HTERT RPE-1 (cell line): Measurements from ENCODE around the gene BCAR1.
"Not testable (repeated sequence)": the region's sequence is repeated elsewhere in the genome, so short reads cannot be mapped to it uniquely, and the experiment has no call there.

Experiments
- in situ Hi-C: fragments of 300-500 bp; cut with MboI; formaldehyde crosslinking; loops from 4 replicates; pipeline ENCODE4 v1.14.3; 2020; ENCODE audit warnings: low sequenced_read_pairs

Gene BCAR1

DNA sequence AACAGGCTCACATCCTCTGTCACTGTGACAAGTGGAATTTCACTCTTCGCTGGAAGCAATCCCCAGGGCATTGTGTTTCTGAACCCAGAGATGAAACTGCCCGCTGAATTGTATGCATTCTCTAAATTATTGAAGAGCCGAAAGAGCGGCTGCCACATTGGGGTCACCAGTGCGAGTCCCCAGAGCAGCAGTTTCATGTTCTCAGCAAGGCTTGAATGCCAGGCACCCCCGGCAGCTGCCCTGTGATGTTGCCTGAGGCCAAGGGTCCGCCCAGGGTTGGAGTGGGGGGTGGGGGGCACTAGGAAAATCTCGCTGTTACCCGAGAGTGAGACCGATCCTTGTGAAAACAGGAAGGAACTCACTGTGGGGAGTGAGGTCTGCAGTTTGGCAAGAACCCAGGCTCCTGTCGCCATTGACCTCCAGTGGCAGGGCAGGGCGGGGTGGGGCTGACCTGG is 20.7 kb upstream of the BCAR1 start:
- in situ Hi-C loops, result no loop called here

DNA sequence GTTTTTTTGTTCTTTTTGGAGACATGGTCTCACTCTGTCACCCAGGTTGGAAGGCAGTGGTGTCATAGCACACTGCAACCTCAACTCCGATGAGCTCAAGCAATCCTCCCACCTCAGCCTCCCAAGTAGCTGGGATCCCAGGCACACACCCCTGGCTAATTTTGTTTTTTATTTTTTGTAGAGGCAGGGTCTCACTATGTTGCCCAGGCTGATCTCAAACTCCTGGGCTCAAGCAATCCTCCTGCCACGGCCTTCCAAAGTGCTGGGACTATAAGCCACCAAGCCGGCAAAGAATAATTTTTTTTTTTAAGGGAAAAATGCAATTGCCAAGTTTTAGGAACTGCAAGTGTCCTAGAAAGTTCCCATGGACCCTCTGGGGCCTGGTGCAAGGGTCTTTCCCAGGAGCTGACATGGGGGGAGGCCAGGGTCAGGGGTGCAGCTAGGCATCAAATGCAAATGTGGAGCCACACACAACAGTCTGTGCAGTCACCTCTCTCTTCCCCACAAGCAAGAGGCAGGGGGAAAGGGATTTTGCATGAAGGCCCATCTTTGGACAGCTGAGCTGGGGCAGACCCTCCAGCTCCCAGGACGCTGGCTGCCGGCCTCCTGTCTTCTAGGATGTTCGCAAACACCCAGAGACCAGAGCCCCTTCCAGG is 20.1 kb upstream of the BCAR1 start:
- in situ Hi-C loops, result no loop called here

DNA sequence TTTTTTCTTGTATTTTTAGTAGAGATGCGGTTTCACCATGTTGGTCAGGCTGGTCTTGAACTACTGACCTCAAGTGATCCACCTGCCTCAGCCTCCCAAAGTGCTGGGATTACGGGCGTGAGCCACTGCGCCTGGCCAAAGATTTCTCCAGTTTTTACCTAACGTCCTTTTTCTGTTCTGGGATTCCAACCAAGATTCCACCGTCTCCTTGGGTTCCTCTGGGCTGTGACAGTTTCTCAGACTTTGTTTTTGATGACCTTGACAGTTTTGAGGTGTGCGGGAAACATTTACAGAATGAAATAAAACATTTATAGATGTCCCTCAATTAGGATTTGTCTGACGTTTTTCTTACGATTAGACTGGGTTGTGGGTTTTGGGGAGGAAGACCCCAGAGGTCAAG is 17.9 kb upstream of the BCAR1 start:
- in situ Hi-C loops, result not testable (repeated sequence)

DNA sequence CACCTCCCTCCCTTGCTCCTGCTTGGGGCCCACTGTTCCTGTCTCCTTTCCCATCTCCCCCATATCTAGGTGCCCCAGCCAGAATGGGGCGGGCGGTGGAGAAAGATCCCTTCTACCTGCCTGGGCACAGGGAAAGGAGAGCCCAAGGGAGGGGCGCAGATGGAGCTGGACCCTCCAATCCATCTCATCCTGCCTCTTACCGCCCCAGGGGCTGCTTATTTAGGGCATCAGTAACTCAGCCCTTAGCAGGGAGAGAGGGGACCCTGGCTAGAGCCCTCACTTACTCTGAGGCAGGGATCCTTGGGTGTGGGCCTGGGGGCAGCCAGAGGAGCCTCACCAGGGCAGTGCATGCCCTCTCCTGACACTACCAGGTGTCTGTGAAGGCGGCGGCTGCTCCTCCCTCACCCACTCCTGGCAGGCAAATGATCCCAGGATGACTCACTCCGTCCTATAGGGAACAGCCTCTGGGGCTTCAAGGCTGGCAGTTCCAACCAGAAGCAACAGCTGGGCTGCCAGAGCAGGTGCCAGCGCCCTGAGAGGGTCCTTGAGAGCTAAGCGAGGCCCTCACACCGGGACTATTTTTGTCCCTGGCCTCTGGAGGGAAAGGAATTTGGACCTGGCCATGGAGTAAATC is 16.3 kb upstream of the BCAR1 start:
- in situ Hi-C loops, result no loop called here

DNA sequence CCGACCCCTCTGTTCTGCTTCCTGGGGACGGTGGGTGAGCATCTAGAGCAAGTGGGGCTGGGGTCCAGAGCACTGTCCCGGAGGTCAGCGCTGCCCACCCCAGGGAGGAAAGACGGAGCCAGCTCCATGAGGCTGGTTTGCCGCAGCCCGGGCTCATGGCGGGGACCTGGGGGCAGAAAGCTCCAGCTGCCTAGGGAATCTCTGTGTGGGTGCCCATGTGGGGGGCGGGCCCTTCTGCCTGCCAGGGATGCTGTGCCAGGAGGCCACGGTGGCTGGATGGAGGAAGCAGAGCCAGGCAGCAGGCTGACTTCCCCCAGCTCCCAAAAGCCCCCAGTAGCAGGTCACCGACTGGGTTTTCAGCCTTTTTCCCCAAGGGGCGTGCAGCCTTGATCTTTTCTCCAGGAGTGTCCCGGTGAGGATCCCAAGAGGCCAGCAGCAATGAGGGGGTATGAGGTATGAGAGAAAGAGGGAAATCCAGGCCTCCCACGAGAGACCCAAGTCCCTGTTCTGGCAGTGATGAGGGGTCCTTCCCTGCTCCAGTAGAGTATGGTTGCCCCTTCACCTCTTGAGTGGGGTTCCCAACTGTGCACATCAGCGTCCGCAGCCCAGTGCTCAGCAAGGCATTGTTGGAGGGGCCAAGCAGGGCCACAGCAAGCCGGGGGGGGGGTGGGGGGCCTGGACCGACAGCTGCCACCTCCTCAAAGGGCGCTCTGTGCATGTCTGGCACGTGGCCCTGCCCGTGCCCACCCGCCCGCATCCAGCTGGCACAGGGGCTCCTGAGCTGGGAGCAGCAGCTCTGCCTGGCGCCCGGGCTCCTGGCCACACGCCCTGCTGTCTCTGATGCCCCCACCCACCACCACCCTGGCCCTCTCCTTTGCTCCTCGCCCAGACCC is 15.6 kb upstream of the BCAR1 start:
- in situ Hi-C loops, result no loop called here

DNA sequence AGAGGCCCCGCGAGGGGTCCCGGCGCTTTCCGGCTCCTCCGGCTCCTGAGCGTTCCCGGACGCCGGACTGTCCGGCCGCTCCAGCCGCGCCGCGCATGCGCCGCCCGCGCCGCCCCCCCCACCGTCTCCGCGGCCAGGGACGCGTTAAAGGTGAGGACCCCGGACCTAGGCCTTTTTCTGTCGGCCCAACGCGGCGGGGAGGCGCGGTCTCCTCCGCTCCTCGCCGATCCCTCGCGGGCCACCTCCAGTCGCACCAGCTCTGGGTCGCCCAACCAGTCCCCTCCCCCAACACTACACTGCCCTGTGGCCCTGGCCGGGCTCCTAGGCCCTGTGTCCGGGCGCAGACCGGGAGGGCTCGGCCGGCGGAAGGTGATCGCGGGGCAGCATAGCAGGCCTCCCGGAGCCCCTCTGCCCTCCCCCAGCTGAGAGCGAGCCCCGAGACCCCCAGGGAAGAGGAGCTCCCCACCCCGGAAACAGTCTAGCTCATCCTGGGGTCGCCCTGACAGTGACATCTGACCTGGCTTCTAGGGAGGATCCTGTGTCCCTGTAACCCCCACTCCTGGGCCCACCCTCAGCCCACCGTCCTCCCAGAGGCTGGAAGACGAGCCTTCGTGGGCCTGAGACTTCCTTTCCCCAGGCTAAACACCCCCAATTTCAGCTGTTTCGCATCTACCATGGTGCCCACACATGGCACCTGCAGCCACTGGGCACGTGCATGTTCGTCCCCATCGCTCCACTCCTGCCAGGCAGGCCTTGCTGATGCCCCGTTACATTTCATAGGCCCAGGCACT is 14.7 kb upstream of the BCAR1 start:
- in situ Hi-C loops, result no loop called here

DNA sequence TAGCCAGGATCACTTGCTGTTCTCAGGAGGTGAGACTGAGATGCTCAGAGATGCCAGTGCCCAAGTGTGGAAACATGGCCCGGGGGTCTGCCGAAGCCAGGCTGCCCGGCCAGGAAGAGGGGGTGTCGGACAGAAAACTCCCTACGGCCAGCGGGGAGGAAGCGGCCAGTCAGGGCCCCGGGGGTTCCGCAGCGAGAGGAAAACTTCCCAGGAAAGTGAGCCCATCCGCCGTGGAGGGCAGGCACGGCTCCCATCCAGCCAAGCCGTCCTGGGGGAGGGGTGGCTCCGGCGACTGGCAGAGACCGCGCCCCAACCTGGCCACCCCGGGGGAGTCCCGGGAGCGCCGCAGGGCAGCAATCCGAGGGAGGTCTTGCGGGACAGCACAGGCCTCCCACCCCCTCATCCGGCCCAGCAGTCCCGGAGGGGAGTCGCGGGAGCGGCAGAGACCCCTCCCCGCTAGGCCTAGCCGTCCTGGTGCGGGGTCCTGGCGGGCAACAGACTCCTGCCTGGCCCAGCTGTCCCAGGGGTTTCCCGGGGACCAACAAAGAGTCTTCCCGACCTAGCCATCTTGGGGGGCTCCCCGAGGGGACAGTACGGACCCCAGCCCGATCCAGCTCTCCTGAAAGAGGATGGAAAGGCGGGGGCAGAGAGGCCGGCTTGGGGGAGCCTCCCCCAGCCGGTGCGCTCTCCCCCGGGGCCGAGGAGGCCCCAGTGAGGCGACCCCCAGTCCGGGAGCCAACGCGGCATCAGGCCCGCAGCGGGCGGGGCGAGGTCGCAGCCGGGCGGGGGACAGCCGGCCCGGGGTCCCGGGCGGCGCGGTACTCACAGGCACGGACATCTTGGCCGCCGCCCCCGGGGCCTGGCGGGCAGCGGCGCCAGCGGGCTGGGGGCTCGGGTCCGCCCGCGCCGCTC is 13.8 kb upstream of the BCAR1 start:
- in situ Hi-C loops, result no loop called here

DNA sequence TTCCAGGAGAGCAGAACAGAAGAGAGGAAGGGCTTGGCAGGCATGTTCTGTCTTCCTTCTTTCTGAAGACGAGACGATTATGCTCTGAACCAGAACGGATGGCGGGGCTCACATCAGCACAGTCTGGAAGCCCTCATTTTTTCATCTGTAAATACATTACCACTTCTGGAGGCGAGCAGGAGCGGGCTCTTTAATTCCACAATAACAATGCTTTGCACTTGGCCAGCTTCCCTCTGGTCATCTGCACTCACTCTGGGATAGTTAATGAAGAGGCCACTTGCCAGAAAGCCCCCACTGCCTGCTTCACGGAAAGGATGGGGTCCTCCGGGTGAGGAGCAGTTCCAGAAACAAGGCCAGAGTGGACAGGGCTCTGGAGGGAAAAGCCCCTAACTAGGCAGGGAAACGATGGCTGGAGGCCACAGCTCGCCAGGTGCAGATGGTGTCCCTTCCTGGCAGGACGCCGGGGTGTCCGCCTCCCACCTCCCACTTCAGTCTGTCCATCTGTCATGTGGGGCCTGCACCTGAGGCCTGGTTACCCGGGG is 13.1 kb upstream of the BCAR1 start:
- in situ Hi-C loops, result no loop called here

DNA sequence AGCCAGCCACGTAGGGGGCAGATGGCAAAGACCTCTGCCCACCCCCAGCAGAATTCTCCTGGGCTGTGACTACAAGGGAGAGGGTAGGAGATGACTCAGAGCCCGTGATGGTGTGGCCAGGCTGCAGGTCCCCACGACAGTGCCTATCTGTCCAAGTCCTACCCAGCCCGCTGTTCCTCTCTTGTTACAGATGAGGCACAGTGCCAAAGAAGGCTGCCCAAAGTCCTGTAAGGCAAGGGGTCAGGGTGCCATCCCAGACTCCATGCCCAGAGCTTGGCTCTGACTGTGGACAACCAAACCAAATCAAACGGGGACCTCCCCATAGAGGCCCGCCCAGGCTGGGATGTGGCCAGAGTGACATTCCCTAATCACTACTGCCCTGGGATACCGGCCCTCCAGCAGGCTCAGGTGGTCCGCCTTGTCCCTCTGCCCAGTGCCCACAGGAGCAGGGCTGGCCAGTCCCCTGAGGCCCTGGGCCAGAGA is 12.6 kb upstream of the BCAR1 start:
- in situ Hi-C loops, result no loop called here

DNA sequence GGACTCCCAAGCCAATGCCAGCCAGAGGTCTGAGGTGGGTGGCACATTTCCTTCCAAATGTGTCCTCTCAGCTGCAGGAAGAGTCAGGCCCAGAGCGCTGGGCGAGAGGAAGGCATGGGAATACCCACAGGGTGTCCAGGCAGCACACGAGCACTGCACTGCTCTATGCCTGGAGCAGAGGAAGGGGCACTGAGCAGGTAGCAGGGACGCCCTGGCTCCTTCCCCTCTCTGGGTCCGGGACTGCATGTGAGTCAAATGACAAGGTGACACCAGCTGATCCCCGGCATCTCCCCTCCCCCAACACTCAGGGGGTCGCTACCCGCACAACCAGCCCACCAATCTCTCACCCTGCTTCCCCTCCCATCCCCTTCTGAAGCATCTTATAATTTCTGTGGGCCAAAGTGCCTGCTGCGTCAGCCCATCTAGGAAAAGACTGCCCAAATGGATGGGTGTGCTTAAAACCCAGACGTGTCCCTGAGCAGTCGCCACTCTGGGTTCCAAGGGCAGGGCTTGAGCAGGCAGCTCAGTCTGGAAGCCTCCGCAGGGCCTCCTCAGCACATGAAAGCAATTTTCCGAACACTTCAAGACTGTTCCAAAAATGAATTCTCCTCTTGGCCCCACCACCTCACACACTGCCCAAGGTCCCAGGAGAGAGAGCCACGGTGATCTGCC is 12.0 kb upstream of the BCAR1 start:
- in situ Hi-C loops, result no loop called here

DNA sequence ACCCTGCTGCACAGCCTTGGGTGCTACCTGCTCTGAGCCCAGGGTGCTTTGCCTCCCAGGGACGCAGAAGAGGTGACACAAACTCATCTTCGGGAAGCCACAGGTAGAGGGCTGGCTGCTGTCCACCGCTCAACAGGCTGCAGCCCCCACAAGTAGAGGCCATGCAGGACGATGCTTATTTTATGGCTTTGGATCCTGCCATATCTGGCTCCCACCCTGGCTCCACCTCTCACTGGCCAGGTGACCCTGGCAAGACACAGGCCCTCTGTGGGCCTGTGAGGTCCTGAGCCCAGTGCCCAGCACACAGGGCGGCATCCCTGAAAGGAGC is 11.3 kb upstream of the BCAR1 start:
- in situ Hi-C loops, result no loop called here

DNA sequence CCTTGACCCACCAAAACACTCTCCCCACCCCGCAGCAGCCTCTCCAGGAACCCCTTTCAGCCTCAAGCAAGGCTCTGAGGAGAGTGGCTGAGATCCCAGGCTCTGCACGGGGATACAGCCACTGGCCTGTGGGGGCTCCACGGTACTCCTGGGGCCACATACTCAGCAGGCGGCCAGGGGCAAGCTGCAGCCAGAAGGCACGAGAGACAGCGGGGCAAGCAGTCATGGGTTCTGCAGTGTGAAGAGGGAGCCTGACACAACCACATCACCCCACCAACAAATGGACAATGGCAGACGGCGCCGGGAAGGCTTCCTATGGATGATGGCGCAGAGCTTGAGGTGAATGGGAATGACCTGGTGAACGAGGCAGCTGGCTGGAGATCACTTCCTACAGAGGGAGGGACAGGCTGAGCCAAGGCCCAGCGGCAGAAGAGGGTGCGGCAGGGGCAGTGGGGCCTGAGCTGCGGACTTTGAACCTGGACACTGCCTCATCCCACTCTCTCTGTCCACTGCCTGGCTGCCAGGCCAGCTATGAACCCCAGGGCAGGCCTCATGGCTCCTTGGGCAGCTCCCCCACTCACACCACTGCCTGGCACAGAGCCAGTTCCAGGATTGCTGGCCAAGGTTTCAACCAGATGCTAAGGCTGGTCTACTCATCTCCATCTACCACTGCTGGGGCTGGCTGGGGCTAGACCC is 10.8 kb upstream of the BCAR1 start:
- in situ Hi-C loops, result no loop called here

DNA sequence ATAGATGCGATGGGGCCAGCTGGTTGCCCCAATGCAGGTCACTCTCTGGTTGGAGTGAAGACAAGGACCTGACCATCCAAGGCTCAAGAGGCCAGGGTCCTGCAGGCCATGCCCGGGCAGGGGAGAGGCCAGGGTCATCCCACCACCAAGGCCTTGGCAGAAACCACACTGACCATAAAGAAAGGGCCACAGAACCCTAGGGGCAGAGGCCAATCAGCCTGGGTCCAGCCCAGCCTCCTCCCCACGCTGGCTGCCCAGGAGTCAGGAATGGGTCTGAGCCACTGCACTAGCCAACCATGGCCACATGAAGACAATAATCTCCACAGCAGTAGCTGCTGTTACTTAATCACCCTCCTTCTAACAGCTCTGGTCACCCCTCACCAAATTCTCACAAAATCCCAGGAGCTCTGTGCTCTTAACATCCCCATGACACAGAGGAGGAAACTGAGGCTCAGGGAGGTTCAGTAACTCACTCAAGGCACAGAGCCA is 10.2 kb upstream of the BCAR1 start:
- in situ Hi-C loops, result no loop called here

DNA sequence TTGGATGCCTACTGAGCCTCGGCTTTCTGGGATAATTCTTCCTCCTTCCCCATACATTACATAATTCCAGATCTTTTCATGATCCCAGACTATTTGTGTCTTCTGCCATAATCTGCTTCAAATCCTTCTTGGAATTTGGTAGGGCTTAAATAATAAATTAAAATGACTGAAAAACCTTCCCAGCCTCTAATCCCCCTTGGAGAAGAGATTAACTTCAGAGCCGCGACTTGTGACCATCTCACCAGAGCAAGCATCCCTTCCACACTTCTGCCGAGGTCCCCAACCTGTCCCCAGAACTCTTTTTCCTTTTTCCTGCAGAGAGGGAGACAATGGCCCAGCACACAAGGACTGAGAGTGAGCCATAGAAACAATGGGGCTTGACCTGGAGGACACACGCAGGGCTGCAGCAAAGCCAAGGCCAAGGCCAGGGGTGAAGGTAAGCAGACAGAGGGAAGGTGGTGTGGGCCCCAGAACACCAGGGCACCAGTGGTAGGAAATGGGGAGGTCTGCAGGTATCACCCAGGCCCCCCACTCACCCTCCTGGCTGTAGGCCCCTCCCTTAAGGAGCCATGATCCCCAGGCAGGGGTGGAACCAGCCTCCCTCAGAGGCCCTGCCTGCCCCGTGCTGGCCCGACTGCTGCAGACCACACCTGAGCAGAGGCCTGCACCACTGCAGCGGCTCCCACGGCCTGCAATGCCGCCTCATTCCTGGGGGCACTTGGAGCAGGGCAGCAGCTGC is 9.6 kb upstream of the BCAR1 start:
- in situ Hi-C loops, result no loop called here

DNA sequence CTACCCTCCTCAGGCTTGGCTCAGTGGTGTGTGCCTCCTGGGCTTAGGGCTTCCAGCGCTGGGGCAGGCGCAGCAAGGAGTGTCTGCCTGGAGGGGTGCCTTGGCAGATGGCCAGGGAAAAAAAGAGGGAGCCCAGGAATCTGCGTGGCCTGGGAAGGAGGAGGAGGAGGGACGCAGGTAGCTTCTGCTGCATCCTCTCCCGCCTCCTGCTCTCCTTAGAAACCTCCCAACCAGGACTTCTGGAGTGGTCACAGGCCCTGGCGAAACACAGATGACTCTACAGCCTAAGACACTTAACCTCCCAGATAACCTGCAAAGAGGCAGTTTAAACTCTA is 7.3 kb upstream of the BCAR1 start:
- in situ Hi-C loops, result no loop called here

DNA sequence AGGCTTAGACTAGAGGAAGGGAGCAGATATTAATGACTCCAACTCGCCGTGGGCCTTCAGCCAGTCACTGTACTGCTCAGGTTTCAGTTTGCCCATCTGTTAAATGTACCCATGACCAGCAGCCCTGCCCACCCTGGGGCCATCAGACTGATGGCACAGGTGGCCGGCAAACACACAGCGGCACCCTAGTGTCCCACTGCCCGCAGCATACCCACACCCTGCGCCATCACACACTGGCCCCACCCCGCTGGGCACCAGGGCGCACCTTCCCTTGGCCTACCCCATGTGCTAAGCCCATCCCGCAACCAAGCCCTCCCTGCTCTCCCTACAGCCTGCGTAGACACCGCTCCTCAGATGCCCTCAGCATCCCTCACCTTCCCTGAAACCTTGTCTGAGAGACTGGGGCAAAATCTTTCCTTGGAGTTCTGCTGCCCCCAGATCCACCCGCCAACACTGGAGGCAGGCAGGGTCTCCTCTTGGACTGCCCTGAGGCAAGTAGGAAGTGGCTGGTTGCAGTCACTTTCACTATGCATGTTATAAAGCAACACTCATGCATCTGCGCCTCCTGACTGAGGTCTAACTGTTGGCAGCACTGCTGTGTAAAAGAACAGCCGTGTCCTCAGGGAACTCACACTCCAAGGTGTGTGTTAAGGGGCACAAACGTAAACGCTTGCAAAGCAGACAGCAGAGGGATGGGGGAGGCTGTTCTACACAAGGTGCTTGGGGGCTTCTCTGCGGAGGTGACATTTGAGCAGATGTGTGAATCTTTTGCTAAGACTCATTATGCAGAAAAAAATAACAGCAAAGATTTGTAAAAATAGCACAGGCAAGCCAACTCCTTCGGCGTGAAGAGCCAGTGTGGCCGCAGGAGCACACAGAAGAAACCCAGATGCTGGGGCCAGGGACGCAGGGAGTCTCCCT is 6.7 kb upstream of the BCAR1 start:
- in situ Hi-C loops, result no loop called here
